ENCODE measurements around the gene RPL6.

GRCh38 chr12:112427760-112428159, 18.4 kb upstream of the RPL6 start:
- TF ChIP-seq CTCF (IDR thresholded peaks at IDR 0.05) (no peak), POLR2A (IDR thresholded peaks at IDR 0.05) (no peak)

All from vagina (tissue), 2 donors.